ENCODE measurements around the gene SOWAHA. TPM values are rescaled to one million over a fixed set of nuclear protein-coding genes. Genes with fewer than 3 reads are reported as not detected.
"Not testable (repeated sequence)": the region's sequence is repeated elsewhere in the genome, so short reads cannot be mapped to it uniquely, and the experiment has no call there.

SOWAHA gene
- total and polyA plus RNA-seq, 4 donors = 0.06 to 0.98 (median 0.12) TPM

- DNase-seq (no peak), ATAC-seq (ENCODE audit: insufficient read depth, low FRiP score) (no peak)
- H3K4me1 ChIP-seq (ENCODE audit: control insufficient read depth in 5 of 5, insufficient read depth in 5 of 5, low read length in 5 of 5) = no peaks in the 10 kb centered on the region
- H3K4me3 ChIP-seq = no peak overlapping the region
- no peak for TF ChIP-seq CTCF (IDR thresholded peaks at IDR 0.05; ENCODE audit: control extremely low read depth, extremely low read depth)
- no peaks in the 10 kb centered on the region for H3K9me3 ChIP-seq (ENCODE audit: control insufficient read depth in 4 of 4, insufficient read depth in 3 of 4, low read length in 3 of 4)
- no peak overlapping the region for H3K27ac ChIP-seq (ENCODE audit: low read depth in 1 of 2, low read length in 1 of 2)
- H3K9ac ChIP-seq (ENCODE audit: insufficient read depth in 1 of 2, low read length in 2 of 2) = no peak overlapping the region
- no peaks in the 10 kb centered on the region for H3K36me3 ChIP-seq (ENCODE audit: control insufficient read depth in 4 of 4, insufficient read depth in 4 of 4, low read length in 4 of 4)
- WGBS, 2 donors = 77 to 95% methylated on average over 2 of the region's 2 CpGs
- no peaks in the 10 kb centered on the region for H3K27me3 ChIP-seq (ENCODE audit: control insufficient read depth in 3 of 3, insufficient read depth in 3 of 3, low read length in 2 of 3)
Measured at GRCh38 chr5:132850066-132850465, 37.0 kb downstream of the SOWAHA start.

- TF ChIP-seq CTCF (IDR thresholded peaks at IDR 0.05; ENCODE audit: control extremely low read depth, extremely low read depth) = no peak
- Histone ChIP-seq H3K27ac (ENCODE audit: low read depth in 1 of 2, low read length in 1 of 2) (no peak overlapping the region), H3K9ac (ENCODE audit: insufficient read depth in 1 of 2, low read length in 2 of 2) (no peak overlapping the region), H3K4me1 (ENCODE audit: control insufficient read depth in 5 of 5, insufficient read depth in 5 of 5, low read length in 5 of 5) (no peaks in the 10 kb centered on the region), H3K9me3 (ENCODE audit: control insufficient read depth in 4 of 4, insufficient read depth in 3 of 4, low read length in 3 of 4) (no peaks in the 10 kb centered on the region), H3K27me3 (ENCODE audit: control insufficient read depth in 3 of 3, insufficient read depth in 3 of 3, low read length in 2 of 3) (no peaks in the 10 kb centered on the region), H3K36me3 (ENCODE audit: control insufficient read depth in 4 of 4, insufficient read depth in 4 of 4, low read length in 4 of 4) (no peaks in the 10 kb centered on the region), H3K4me3 (no peak overlapping the region)
- 73 to 78% methylated on average over 3 of the region's 3 CpGs for WGBS, 2 donors
- DNase-seq (no peak), ATAC-seq (ENCODE audit: insufficient read depth, low FRiP score) (no peak)
Measured at GRCh38 chr5:132853323-132853722, 40.2 kb downstream of the SOWAHA start.

GRCh38 chr5:132853790-132854189 is 40.7 kb downstream of the SOWAHA start:
- no peaks in the 10 kb centered on the region for H3K9me3 ChIP-seq (ENCODE audit: control insufficient read depth in 4 of 4, insufficient read depth in 3 of 4, low read length in 3 of 4)
- H3K9ac ChIP-seq (ENCODE audit: insufficient read depth in 1 of 2, low read length in 2 of 2) = no peak overlapping the region
- H3K36me3 ChIP-seq (ENCODE audit: control insufficient read depth in 4 of 4, insufficient read depth in 4 of 4, low read length in 4 of 4) = no peaks in the 10 kb centered on the region
- no peak for TF ChIP-seq CTCF (IDR thresholded peaks at IDR 0.05; ENCODE audit: control extremely low read depth, extremely low read depth)
- ATAC-seq (ENCODE audit: insufficient read depth, low FRiP score) = no peak
- no peak overlapping the region for H3K27ac ChIP-seq (ENCODE audit: low read depth in 1 of 2, low read length in 1 of 2)
- no peaks in the 10 kb centered on the region for H3K27me3 ChIP-seq (ENCODE audit: control insufficient read depth in 3 of 3, insufficient read depth in 3 of 3, low read length in 2 of 3)
- DNase-seq = no peak
- WGBS, 2 donors = 5 to 22% methylated on average over 1 of the region's 1 CpG
- H3K4me1 ChIP-seq (ENCODE audit: control insufficient read depth in 5 of 5, insufficient read depth in 5 of 5, low read length in 5 of 5) = no peaks in the 10 kb centered on the region
- H3K4me3 ChIP-seq = no peak overlapping the region

- no peaks in the 10 kb centered on the region for H3K4me1 ChIP-seq (ENCODE audit: control insufficient read depth in 5 of 5, insufficient read depth in 5 of 5, low read length in 5 of 5)
- no peak overlapping the region for H3K4me3 ChIP-seq
- no peak overlapping the region for H3K27ac ChIP-seq (ENCODE audit: low read depth in 1 of 2, low read length in 1 of 2)
- WGBS, 2 donors = 41 to 57% methylated on average over 3 of the region's 3 CpGs
- ATAC-seq (ENCODE audit: insufficient read depth, low FRiP score) = no peak
- no peaks in the 10 kb centered on the region for H3K9me3 ChIP-seq (ENCODE audit: control insufficient read depth in 4 of 4, insufficient read depth in 3 of 4, low read length in 3 of 4)
- DNase-seq = peak in 1 of 3 donors; percentile 33
- no peaks in the 10 kb centered on the region for H3K36me3 ChIP-seq (ENCODE audit: control insufficient read depth in 4 of 4, insufficient read depth in 4 of 4, low read length in 4 of 4)
- no peak overlapping the region for H3K9ac ChIP-seq (ENCODE audit: insufficient read depth in 1 of 2, low read length in 2 of 2)
- no peaks in the 10 kb centered on the region for H3K27me3 ChIP-seq (ENCODE audit: control insufficient read depth in 3 of 3, insufficient read depth in 3 of 3, low read length in 2 of 3)
- no peak for TF ChIP-seq CTCF (IDR thresholded peaks at IDR 0.05; ENCODE audit: control extremely low read depth, extremely low read depth)
Measured at GRCh38 chr5:132854301-132854700, 41.2 kb downstream of the SOWAHA start.

GRCh38 chr5:132854992-132855391 is 41.9 kb downstream of the SOWAHA start:
- H3K27me3 ChIP-seq (ENCODE audit: control insufficient read depth in 3 of 3, insufficient read depth in 3 of 3, low read length in 2 of 3); H3K27ac ChIP-seq (ENCODE audit: low read depth in 1 of 2, low read length in 1 of 2); DNase-seq; H3K9ac ChIP-seq (ENCODE audit: insufficient read depth in 1 of 2, low read length in 2 of 2); ATAC-seq (ENCODE audit: insufficient read depth, low FRiP score); H3K4me1 ChIP-seq (ENCODE audit: control insufficient read depth in 5 of 5, insufficient read depth in 5 of 5, low read length in 5 of 5); H3K36me3 ChIP-seq (ENCODE audit: control insufficient read depth in 4 of 4, insufficient read depth in 4 of 4, low read length in 4 of 4); H3K9me3 ChIP-seq (ENCODE audit: control insufficient read depth in 4 of 4, insufficient read depth in 3 of 4, low read length in 3 of 4); H3K4me3 ChIP-seq: not testable (repeated sequence)
- WGBS, 2 donors = 97 to 99% methylated on average over 5 of the region's 5 CpGs
